ENCODE data around the gene NAXE.
"Not testable (repeated sequence)": the region's sequence is repeated elsewhere in the genome, so short reads cannot be mapped to it uniquely, and the experiment has no call there.

Gene NAXE

DNA sequence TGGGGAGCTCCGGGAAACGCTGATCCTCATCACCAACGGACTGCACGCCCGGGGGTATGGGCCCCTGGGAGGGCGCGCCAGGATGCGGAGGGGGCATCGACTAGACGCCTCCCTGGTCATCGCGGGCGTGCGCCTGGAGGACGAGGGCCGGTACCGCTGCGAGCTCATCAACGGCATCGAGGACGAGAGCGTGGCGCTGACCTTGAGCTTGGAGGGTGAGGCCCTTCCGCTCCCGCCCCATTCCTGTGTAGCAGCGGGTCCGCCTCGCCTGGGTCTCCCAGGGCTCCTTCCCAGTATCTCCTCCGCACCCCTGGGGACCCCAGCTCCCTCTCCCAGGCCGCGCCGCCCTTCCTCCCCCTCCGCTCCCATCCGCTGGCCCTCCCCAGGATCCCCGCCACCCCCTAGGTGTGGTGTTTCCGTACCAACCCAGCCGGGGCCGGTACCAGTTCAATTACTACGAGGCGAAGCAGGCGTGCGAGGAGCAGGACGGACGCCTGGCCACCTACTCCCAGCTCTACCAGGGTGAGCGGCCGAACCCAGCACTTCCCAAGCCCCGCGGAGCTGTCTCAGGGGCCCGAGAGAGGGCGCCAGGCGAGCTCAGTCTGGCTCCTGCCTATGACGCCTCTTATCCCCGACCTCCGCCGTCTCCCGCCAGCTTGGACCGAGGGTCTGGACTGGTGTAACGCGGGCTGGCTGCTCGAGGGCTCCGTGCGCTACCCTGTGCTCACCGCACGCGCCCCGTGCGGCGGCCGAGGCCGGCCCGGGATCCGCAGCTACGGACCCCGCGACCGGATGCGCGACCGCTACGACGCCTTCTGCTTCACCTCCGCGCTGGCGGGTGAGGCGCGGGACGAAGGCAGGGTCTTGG, 32.6 kb downstream of the NAXE start:
- no peak for DNase-seq (ENCODE audit: low read depth)

DNA sequence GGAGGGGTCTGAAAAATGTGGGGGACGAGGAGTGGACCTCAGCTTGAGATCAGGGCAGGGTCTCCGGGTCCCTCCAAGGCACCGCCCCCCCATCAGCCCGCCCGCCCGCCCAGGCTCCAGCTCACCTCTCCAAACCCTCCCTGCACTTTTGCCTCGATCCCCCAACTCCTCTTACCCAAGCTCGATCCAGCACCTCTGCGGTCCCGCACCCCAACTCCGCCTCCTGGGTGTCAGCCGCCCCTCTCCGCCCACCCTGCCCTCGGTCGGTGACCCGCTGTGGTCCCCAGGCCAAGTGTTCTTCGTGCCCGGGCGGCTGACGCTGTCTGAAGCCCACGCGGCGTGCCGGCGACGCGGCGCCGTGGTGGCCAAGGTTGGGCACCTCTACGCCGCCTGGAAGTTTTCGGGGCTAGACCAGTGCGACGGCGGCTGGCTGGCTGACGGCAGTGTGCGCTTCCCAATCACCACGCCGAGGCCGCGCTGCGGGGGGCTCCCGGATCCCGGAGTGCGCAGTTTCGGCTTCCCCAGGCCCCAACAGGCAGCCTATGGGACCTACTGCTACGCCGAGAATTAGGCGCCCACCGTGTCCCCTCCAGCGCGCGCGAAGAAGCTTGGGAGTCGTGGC, 33.3 kb downstream of the NAXE start:
- DNase-seq (ENCODE audit: low read depth) = no peak

DNA sequence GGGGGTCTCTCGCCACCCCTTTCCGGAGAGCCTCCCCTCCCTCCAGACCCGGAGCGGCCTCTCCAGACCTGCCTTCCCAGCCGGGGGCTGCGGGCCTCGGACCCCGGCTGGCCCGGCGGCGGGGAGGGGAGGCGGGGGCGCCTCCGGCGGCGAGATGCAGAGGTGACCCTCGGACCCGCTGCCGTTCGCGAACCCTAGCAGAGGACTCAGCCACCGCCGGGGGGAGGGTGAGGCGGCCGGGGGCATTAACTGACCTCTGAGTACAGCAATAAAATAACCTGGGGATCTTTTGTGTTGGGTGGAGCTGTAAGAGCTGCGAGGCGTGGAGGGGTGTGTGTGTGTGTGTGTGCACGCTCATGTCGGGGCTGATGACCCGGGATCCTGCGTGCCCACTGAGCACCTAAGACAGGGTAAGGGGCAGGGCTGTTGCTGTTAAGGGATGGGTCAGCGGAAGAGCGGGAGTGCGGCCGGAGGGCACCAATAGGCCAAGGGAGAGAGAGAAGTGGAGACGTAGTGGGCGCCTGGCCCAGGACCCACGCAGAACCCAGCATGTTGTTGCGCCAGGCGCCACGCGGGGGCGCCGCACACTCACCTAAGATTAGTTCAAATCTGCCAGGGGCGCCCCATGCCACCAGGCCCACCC, 34.0 kb downstream of the NAXE start:
- no peak for DNase-seq (ENCODE audit: low read depth)

DNA sequence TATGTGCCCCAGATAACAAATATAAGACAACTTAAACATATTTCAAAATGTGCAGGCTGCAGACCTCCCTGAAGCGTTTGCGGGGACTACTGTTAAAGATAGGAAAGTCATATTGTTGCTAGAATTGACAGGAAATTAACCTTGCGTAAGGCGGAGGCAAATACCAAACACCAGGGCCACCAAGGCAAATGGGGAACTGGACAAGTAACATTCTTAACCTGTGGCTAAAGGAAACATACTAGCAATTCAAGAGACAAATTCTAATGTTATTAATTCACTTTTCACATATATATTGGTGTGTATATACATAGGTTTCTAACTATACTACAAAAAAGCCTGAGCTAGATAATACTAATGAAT, 34.5 kb downstream of the NAXE start:
- DNase-seq (ENCODE audit: low read depth) = no peak

DNA sequence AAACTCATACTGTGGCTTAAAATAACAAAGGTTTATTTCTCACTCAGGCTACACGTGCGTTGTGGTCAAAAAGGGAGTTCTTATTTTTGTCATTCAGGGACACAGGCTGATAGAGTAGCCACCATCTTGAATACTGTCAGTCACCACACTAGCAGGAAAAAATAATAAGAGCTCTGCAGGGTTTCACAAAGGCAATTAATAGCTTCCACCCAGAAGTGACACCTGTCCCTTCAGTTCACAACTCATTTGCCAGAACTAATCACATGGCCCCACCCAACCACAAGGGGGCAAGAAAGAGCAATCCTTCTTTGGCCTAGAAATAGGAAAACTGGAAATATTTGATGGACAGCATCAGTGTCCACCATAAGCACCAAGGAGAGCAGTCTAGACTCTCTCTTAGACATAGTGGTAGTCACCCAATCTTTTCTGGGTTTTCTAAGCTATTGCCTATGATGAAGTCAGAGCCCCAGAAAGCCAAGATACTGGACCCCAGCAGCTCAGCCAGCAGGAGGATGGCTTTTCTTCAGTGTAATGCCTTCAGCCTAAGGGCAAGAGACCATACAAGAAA, 35.8 kb downstream of the NAXE start:
- DNase-seq (ENCODE audit: low read depth) = peak; percentile 24

DNA sequence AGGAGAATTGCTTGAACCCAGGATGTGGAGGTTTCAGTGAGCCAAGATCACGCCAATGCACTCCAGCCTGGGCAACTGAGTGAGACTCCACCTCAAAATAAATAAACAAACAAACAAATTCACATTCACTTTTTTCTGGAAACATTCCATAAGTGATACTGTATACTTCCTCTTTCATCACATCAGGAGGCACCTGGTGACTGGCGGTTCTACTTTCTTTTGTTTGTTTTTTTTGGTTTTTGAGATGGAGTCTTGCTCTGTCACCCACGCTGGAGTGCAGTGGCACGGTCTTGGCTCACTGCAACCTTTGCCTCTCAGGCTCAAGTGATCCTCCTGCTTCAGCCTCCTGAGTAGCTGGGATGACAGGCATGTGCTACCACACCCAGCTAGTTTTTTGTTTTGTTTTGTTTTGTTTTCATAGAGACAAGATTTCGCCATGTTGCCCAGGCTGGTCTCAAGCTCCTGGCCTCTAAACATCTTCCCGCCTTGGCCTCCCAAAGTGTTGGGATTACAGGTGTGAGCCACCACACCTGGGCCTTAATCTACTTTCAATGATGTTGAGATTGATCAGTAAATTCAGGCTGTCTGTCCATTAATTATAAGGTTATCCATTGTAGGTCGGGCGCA, 38.4 kb downstream of the NAXE start:
- no peak for DNase-seq (ENCODE audit: low read depth)

DNA sequence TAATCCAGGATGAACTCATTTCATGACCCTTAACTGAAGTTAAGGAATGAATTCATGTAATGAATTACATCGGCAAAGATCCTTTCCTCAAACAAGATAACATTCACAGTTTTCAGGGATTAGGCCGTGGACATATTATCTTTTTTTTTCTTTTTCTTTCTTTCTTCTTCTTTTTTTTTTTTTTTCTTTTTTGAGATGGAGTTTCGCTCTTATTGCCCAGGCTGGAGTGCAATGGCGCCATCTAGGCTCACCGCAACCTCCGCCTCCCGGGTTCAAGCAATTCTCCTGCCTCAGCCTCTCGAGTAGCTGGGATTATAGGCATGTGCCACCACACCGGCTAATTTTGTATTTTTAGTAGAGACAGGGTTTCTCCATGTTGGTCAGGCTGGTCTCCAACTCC, 39.6 kb downstream of the NAXE start:
- DNase-seq (ENCODE audit: low read depth) = not testable (repeated sequence)

DNA sequence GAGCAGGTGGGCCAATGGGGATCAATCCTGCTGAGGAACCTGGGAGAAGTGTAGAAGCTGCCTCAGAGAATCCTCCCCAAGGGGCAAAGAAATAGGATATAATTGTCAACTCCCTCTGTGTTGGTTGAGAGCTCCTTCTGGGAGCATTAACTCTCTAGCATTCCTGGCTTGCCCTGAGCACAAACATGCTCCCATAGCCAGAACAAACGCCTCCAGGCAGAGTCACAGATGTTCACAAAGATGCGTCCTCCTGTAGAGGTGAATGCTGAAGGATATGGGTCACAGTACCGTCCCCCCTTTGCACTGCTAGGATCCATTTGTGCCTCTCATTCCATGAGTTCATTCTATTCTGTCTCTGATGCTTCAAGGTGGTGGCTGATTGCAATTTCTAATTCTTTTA, 40.8 kb downstream of the NAXE start:
- no peak for DNase-seq (ENCODE audit: low read depth)

DNA sequence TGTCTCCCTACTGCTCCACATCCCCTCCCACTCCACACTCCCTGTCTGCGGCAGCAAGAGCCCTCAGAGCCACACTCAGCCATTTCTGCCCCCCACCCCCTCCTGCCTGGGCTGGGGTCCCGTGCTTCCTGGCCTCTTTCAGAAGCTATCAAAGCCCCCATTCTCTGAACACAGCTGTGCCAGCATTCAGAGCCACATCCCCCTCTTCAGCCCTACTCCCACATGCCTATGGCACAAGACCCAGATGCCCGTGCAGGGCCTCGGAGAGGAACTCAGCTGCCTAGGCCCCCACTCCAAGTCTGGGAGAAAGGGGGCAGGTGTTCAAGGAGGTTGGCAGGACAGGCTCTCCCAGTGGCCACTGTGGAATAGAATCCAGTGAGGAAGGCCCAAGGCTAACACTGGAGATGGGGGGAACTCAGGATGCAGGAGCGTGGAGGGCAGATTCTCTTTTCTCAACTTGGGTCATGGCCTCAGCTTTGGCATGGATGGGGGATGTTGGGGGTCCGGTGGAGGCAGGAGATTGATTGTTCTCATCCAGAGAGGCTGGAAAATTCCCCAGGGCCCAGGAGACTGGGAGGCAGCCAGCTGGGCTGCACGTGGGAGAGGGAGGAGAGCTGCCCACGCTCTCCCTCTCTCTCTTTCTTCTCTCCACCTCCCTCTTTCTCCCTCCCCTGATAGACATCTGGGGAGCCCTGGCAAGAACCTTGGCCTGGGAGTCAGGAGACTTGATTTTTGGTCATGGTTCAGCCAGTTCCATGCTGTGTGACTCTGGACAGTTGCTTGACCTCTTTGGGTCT, 46.8 kb downstream of the NAXE start:
- no peak for DNase-seq (ENCODE audit: low read depth)

DNA sequence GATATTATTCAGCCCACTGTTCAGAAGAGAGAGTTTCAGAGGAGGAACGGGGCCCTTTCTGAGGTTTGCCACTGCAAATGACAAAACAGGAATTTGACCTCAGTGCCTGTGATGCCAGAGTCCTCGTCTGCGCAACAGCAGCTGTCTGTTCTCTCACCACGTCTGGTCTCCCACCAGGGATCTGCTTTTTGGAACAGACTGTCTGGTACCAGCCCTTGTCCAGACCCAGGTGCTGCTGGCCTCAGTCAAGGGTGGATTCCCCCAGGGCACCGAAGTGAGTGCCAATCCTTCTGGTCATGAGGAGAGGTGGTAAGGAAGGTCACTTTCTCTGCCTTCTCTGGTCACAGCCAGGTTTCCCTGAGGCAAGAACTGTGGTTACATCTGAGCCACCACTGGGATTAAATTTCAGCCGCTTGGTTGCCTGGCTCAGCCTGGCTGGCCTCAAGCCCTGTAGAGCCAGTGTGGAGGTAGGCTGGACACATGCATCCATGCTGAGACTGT, 48.1 kb downstream of the NAXE start:
- no peak for DNase-seq (ENCODE audit: low read depth)

DNA sequence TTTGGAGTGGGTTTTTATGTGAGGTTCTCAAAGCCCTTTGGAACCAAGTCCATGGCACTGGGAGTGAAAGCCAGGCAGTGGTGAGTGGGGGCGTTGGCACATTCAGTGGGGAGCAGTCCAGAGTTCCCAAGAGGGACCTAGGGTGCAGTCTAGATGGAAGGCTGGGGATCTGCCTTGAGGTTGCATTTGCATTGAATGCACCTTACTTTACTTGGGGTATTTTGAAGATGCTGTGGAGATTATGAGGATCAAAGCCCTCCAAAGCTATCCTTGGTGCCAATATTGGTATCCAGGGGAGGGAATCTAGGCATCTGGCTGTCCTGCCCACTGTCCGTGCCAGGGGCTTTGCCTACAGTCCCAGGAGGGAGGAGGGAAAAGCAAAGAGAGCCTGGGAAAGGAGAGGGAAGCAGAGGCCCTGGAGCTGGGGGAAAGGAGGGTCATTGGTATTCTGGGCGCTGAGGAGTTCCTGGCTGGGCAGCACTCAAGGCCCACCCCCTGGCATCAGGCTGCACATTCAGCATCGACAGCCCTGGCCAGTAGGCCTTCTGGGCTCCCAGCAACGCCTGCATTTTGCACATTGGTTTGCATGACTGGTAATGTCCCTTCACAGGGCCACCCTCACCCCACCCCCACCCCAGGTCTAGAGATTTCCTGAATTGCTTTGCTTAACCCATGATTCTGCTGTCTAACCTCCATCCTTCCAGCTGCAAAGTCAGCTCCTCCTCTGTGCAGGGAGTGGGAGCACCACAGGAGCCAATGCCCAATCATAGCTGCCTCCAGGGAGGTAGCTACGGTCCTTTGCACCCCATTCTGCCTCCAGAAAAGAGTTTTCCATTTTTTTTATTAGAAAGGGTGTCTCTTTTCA, 49.5 kb downstream of the NAXE start:
- DNase-seq (ENCODE audit: low read depth) = no peak

DNA sequence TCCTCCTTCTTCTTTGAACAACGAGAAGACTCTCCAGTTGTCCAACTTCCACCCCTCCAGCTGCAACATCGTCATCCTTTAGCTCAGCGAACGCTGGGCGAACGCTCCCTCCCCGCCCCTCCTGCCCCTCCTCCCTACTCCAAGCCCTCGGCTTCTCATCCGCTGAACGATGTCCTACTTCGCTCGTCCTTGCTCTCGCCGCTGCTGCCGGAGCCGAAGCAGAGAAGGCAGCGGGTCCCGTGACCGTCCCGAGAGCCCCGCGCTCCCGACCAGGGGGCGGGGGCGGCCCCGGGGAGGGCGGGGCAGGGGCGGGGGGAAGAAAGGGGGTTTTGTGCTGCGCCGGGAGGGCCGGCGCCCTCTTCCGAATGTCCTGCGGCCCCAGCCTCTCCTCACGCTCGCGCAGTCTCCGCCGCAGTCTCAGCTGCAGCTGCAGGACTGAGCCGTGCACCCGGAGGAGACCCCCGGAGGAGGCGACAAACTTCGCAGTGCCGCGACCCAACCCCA, 50.2 kb downstream of the NAXE start, which contains the start of gene BCAN:
Gene BCAN (plus strand): TSS at position 357 of the 504 bp plus-strand sequence. CDS start 3,938 bp downstream, outside the sequence.
- DNase-seq (ENCODE audit: low read depth) = no peak

DNA sequence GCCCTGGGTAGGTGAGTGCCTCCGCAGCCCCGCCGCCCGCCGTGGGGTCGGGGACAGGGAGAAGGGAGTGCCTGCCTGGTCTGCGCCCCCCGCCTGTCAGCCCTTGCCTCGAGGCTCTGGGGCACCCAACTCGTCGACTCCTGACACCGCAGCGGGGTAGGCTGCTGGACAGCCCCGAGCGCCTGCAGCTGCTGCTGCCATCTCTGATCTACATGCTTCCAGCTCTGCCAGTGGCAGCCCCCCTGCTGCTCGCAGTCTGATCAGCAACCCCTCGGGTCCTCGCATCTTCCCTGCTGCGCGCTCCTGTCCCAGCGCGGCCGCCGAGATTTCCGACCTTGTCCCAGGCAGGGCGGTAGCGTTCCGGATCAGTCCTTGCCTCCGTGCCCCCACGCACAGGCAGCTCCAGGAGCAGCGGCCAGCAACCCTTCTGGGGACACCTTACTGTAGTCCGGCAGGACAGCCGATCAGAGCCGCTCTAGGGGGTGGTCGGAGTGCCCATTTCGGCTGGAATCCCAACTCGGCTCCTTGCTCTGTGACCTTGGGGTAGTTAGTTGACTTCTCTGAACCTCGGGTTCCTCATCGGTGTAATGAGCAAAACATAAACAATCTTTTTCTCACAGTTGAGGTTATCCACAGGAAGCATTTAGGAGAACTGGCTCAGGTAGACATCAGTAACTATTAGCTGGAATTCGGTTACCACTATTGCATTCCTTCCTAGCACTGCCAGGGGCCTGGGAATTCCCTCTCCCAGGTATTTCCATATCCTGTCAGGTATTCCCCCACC, 50.9 kb downstream of the NAXE start:
- no peak for DNase-seq (ENCODE audit: low read depth)

DNA sequence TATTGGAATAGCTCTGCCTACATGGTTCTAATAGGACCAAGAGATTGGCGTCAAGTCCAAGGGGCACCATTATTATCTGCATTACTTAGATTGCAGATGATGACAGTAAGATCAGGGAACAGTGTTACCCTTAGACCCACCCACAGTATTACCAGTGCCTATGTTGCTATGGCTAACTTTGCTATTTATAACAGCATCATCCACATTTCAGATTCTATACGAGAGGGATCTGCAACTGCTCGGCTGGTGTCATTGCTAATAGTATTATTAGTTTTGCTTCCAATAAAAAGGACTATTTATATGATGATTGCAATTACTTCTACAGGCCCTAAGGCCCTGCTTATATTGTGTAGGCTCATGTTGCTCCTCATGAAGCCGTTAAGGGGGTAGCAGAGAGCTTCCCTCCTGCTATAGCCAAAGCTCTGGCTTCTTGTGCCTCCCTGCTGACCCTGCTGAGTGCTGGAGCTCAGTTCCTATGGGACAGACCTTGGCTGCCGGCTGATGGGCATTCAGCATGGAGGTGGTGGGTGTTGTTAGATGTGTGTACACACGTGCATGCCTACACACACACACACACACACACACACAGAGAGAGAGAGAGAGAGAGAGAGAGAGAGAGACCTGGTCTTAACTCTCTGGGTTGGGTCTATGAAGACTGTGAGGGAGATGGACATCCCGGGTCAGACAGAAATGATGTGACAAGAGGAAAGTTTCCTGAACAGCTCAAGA, 51.6 kb downstream of the NAXE start:
- DNase-seq (ENCODE audit: low read depth) = no peak

DNA sequence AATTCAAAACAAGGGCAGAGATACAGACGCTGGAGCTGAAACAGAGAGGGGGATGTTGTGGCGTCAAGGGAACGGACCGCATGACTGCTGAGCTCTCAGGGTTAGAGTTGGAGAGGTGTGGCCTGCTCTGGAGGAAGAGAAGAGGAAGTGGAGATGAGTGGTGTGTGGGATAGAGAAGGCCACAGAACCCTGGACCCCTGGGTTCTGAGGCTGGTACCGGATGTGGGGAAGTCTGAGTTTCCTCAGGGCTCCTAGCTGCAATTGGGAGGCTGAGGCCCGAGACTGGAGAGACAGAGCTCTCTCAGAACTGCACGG, 52.2 kb downstream of the NAXE start:
- DNase-seq (ENCODE audit: low read depth) = no peak

Data from HS-5 (cell line).